HG03175 (cell line): ENCODE results near the gene KRTAP4-5.
"Not testable (repeated sequence)": the region's sequence is repeated elsewhere in the genome, so short reads cannot be mapped to it uniquely, and the experiment has no call there.

Source experiments
- ATAC-seq: cut with Tn5 transposase; IDR thresholded peaks from one replicate; pipeline ENCODE4 v1.9.1; 2021; ENCODE audit warnings: mild to moderate bottlenecking, moderate library complexity; ENCODE audit not compliant: unreplicated experiment

KRTAP4-5 gene

DNA sequence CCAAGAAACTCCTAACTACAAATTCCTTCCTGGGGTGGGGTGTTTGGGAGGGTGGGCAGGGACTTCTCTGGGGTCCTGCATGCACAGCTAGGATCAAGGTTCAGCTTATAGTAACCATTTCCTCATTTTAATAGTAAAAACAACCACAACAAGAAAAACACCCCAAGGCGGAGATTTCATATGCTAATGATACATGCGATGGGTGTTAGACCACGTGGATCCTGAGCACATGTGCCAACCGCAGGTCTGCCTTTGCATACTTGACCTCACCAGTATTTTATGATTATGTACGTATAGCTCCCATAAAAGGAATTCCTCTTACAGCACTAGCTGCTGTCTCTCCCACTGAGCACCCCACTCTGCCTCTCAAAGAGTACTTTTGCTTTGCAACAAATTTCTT lies 33.3 kb downstream of the KRTAP4-5 start:
- ATAC-seq = no peak

- ATAC-seq = no peak
These were observed 38.3 kb downstream of the KRTAP4-5 start for GRCh38 chr17:41111151-41111885.

- not testable (repeated sequence) for ATAC-seq
These were observed 40.8 kb downstream of the KRTAP4-5 start for GRCh38 chr17:41108728-41109386.

GRCh38 chr17:41107941-41108450 lies 41.6 kb downstream of the KRTAP4-5 start:
- ATAC-seq = no peak

DNA sequence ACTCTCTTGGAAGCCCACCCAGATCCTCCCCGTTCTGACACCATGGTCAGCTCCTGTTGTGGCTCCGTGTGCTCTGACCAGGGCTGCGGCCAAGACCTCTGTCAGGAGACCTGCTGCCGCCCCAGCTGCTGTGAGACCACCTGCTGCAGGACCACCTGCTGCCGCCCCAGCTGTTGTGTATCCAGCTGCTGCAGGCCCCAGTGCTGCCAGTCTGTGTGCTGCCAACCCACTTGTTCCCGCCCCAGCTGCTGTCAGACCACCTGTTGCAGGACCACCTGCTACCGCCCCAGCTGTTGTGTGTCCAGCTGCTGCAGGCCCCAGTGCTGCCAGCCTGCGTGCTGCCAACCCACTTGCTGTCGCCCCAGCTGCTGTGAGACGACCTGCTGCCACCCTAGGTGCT lies 44.3 kb downstream of the KRTAP4-5 start, which contains the start of gene KRTAP4-9:
Gene KRTAP4-9 (plus strand): TSS at position 43 of the 400 bp plus-strand sequence. CDS start 0 bp downstream, at position 43.
- ATAC-seq = not testable (repeated sequence)

GRCh38 chr17:41104386-41105038 lies 45.1 kb downstream of the KRTAP4-5 start:
- ATAC-seq = not testable (repeated sequence)

DNA sequence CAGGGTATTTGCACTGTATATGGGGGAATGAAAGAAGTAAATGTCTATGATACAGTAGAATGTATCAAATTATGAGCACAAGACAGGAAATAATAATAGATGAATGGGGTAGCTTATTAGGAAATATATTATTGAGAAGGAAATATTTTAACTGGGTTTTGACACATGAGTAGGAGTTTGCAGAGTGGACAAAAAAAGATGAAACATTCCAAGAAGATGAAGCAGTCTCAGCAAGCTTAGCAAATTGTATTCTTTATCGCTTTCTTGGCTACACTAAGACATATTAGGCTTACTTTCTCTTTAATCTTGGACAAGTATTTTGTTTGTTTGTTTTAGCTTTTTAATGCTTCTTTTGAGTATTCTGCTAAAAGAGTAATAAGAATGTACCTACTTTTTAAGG lies 45.7 kb downstream of the KRTAP4-5 start:
- ATAC-seq = no peak

- ATAC-seq = no peak
These were observed 47.9 kb downstream of the KRTAP4-5 start, which contains the start of gene KRTAP4-16 for GRCh38 chr17:41101586-41102259. Gene KRTAP4-16, minus strand, starts transcription at chr17:41102209. Its CDS starts 0 bp downstream, at chr17:41102209.

DNA sequence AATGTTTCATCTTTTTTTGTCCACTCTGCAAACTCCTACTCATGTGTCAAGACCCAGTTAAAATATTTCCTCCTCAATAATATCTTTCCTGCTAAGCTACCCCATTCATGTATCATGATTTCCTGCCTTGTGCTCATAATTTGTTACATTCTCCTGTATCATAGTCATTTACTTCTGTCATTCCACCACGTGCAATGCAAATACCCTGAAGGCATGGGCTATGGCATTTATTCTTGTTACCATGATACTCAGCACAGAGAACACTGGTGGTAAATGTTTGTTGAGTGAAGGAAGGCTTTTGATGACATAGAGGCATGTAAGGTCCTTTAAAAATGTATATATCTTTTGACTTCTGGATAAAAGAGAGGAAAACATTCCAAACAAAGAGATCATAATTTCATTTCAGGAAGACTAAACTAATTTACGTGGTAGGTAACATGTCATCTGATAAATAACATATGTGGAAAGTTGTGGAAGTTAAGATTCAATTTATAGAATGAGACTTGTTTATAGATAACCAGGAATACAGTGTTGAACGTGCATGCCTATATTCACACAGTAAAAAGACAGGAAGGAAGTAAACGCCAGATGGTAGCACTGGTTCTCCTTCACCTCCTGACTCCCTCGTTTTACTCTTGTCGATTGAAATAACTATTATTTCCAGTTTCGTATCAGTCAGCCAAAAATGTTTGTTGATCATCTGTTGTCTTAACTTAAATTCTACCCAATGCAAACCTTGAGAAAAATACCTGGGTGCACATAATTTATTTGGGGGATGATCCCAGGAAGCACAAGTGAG lies 49.7 kb downstream of the KRTAP4-5 start:
- ATAC-seq = not testable (repeated sequence)
